ENCODE results near the gene GNAQ. TPM values are rescaled to one million over a fixed set of nuclear protein-coding genes. Genes with fewer than 3 reads are reported as not detected.

The GNAQ gene
- total and polyA plus RNA-seq, 4 donors, result 24.6 to 86.2 (median 51.4) TPM

DNA sequence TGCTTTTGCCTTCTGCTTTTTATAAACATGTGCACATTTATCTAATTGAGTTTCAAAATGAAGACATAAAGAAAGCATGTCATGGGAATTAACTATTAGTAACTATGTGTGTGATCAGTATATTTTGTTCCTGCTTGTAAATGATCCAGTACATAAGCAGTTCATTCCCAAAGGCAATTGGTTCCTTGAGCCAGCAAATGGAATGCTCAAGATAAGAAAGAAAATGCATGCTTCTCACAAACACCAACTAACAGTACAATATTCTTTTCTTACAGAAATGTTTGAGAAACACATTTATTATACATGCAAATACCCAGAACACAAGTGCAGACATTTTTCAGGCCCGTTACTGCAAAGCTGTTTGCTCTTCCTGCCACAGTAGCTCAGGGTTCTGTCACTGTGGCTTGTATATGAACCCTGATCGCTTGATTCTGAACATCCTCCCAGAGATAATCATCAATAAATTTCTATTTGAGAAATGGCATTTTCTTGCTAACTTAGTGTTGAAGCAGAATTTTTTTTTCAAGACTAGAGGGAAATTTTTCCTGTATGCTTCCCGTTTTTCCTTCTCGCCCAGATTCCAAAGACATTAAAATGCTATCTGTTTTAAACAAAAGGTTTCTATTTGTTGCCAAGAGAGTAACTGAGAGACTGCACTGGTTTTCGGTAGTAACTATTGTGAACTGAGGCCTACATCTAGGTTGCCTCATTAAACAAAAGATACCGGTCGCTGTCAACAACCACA, 1.9 kb downstream of the GNAQ start:
- 1 to 4% methylated on average over 7 of the region's 7 CpGs for WGBS, 2 donors
- ATAC-seq (ENCODE audit: insufficient read depth, low FRiP score) (no peak), DNase-seq (peak in 2 of 3 donors; percentile 65 to 74)
- peak overlapping the region; percentile 84 to 93 for H3K27ac ChIP-seq (ENCODE audit: low read depth in 1 of 2, low read length in 1 of 2)
- H3K9me3 ChIP-seq (ENCODE audit: control insufficient read depth in 4 of 4, insufficient read depth in 3 of 4, low read length in 3 of 4), result no peaks in the 10 kb centered on the region
- H3K27me3 ChIP-seq (ENCODE audit: control insufficient read depth in 3 of 3, insufficient read depth in 3 of 3, low read length in 2 of 3), result no peaks in the 10 kb centered on the region
- TF ChIP-seq, protein P1, sequence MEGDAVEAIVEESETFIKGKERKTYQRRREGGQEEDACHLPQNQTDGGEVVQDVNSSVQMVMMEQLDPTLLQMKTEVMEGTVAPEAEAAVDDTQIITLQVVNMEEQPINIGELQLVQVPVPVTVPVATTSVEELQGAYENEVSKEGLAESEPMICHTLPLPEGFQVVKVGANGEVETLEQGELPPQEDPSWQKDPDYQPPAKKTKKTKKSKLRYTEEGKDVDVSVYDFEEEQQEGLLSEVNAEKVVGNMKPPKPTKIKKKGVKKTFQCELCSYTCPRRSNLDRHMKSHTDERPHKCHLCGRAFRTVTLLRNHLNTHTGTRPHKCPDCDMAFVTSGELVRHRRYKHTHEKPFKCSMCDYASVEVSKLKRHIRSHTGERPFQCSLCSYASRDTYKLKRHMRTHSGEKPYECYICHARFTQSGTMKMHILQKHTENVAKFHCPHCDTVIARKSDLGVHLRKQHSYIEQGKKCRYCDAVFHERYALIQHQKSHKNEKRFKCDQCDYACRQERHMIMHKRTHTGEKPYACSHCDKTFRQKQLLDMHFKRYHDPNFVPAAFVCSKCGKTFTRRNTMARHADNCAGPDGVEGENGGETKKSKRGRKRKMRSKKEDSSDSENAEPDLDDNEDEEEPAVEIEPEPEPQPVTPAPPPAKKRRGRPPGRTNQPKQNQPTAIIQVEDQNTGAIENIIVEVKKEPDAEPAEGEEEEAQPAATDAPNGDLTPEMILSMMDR (IDR thresholded peaks at IDR 0.05; ENCODE audit: control extremely low read depth, extremely low read depth), result no peak
- H3K9ac ChIP-seq (ENCODE audit: insufficient read depth in 1 of 2, low read length in 2 of 2), result peak overlapping the region; percentile 75 to 78
- peaks cover 0 to 3% (median 0%) of the 10 kb centered on the region in 4 donors for H3K36me3 ChIP-seq (ENCODE audit: control insufficient read depth in 4 of 4, insufficient read depth in 4 of 4, low read length in 4 of 4)
- peaks cover 0 to 40% (median 10%) of the 10 kb centered on the region in 5 donors for H3K4me1 ChIP-seq (ENCODE audit: control insufficient read depth in 5 of 5, insufficient read depth in 5 of 5, low read length in 5 of 5)
- H3K4me3 ChIP-seq, result peak overlapping the region; percentile 85

DNA sequence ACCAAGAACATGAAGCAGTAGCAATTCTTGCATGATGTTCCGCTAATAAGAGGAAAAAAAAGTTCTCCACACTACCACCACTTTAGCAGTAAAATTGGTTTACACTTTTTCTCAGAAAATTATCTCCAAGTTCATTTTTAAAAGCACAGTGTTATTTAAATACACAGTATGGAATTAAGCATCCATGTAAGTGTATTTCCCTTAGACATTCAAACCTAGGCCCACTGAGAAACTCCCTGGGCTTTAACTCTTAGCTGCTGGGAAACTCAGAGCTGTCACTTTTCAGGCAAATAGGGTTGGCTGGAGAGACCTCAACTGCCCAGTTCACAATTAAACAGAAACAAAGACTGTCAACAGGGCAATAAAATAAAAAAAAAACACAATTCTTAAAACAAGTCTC, 2.7 kb downstream of the GNAQ start:
- DNase-seq (no peak), ATAC-seq (ENCODE audit: insufficient read depth, low FRiP score) (no peak)
- Histone ChIP-seq H3K36me3 (ENCODE audit: control insufficient read depth in 4 of 4, insufficient read depth in 4 of 4, low read length in 4 of 4) (peaks cover 0 to 3% (median 0%) of the 10 kb centered on the region in 4 donors), H3K4me3 (no peak overlapping the region), H3K9me3 (ENCODE audit: control insufficient read depth in 4 of 4, insufficient read depth in 3 of 4, low read length in 3 of 4) (no peaks in the 10 kb centered on the region), H3K27ac (ENCODE audit: low read depth in 1 of 2, low read length in 1 of 2) (peak overlapping the region in 1 of 2 donors; percentile 63), H3K27me3 (ENCODE audit: control insufficient read depth in 3 of 3, insufficient read depth in 3 of 3, low read length in 2 of 3) (no peaks in the 10 kb centered on the region), H3K4me1 (ENCODE audit: control insufficient read depth in 5 of 5, insufficient read depth in 5 of 5, low read length in 5 of 5) (peaks cover 0 to 40% (median 11%) of the 10 kb centered on the region in 5 donors), H3K9ac (ENCODE audit: insufficient read depth in 1 of 2, low read length in 2 of 2) (peak overlapping the region in 1 of 2 donors; percentile 78)
- WGBS, 2 donors, result 20 to 39% methylated on average over 1 of the region's 1 CpG
- TF ChIP-seq, protein P1 (IDR thresholded peaks at IDR 0.05; ENCODE audit: control extremely low read depth, extremely low read depth), result no peak

DNA sequence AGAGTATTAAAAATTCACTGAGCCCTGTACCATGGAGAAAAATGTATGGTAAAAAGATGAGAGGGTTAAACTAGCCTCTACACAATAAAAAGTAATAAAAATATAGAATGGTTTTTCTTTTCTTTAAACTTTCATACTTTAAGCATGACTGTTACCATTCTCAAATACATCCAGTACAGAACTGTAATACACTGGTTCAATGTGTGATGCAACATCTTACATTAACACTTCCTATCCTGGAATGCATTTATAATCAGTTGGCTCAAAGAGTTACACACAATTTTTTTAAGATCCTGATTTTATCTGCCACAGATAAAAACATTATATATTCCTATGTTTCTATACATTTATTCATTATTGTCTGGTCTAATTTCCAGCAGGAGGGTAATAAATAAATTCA, 4.7 kb downstream of the GNAQ start:
- Histone ChIP-seq H3K27me3 (ENCODE audit: control insufficient read depth in 3 of 3, insufficient read depth in 3 of 3, low read length in 2 of 3) (no peaks in the 10 kb centered on the region), H3K27ac (ENCODE audit: low read depth in 1 of 2, low read length in 1 of 2) (no peak overlapping the region), H3K9me3 (ENCODE audit: control insufficient read depth in 4 of 4, insufficient read depth in 3 of 4, low read length in 3 of 4) (no peaks in the 10 kb centered on the region), H3K4me1 (ENCODE audit: control insufficient read depth in 5 of 5, insufficient read depth in 5 of 5, low read length in 5 of 5) (peaks cover 3 to 43% (median 21%) of the 10 kb centered on the region in 5 donors), H3K9ac (ENCODE audit: insufficient read depth in 1 of 2, low read length in 2 of 2) (no peak overlapping the region), H3K36me3 (ENCODE audit: control insufficient read depth in 4 of 4, insufficient read depth in 4 of 4, low read length in 4 of 4) (peaks cover 0 to 3% (median 0%) of the 10 kb centered on the region in 4 donors), H3K4me3 (no peak overlapping the region)
- no peak for DNase-seq
- ATAC-seq (ENCODE audit: insufficient read depth, low FRiP score), result no peak
- TF ChIP-seq, protein P1 (IDR thresholded peaks at IDR 0.05; ENCODE audit: control extremely low read depth, extremely low read depth), result no peak
